ENCODE data around the gene RHEB. TPM values are rescaled to one million over a fixed set of nuclear protein-coding genes. Genes with fewer than 3 reads are reported as not detected.

Gene RHEB
- polyA plus RNA-seq, 10 donors: 77.1 to 108 (median 86.1) TPM

GRCh38 chr7:151416941-151417315, 102.8 kb downstream of the RHEB start:
- peak in 1 of 3 donors; percentile 51 for DNase-seq

GRCh38 chr7:151416112-151416940, 103.4 kb downstream of the RHEB start:
- no peak for DNase-seq

Other genes starting within 250 kb of the RHEB start
- 10 to 100 TPM; 31.2 to 40.8 (median 35.3) TPM for gene NUB1, start 178.1 kb downstream of the RHEB start, polyA plus RNA-seq (ENCODE audit: insufficient read length in 10 of 10)
- 1 to 10 TPM; 1.7 to 7.5 (median 4.6) TPM for gene WDR86, start 109.9 kb downstream of the RHEB start, polyA plus RNA-seq (ENCODE audit: insufficient read length in 10 of 10)
- under 1 TPM in 7 of 10 donors, not detected in 3; 0.09 to 0.41 (median 0.30) TPM for gene CRYGN, start 79.8 kb downstream of the RHEB start, polyA plus RNA-seq (ENCODE audit: insufficient read length in 10 of 10)

Data from muscle of back (tissue), 11 donors.